ENCODE measurements around the gene PLSCR2. TPM values are rescaled to one million over a fixed set of nuclear protein-coding genes. Genes with fewer than 3 reads are reported as not detected.

The PLSCR2 gene
- total and polyA plus RNA-seq, 4 donors = 0.25 TPM; not detected in 3

- no peaks in the 10 kb centered on the region for H3K27me3 ChIP-seq (ENCODE audit: control insufficient read depth in 4 of 4, insufficient read depth in 4 of 4, low read length in 3 of 4)
- H3K27ac ChIP-seq (ENCODE audit: low read depth in 1 of 2, low read length in 2 of 2) = no peak overlapping the region
- DNase-seq (ENCODE audit: low spot score) = no peak
- no peak overlapping the region for H3K9ac ChIP-seq (ENCODE audit: low read depth in 1 of 2, low read length in 2 of 2)
- H3K4me3 ChIP-seq (ENCODE audit: low read depth in 1 of 3, low read length in 3 of 3) = no peak overlapping the region
- no peaks in the 10 kb centered on the region for H3K9me3 ChIP-seq (ENCODE audit: control insufficient read depth in 4 of 4, low read length in 3 of 4)
- peaks cover 0 to 5% (median 2%) of the 10 kb centered on the region in 4 donors for H3K4me1 ChIP-seq (ENCODE audit: control insufficient read depth in 4 of 4, insufficient read depth in 4 of 4, low read length in 3 of 4)
- TF ChIP-seq FOXA1 (IDR thresholded peaks at IDR 0.05) (no peak), REST (IDR thresholded peaks at IDR 0.05) (no peak), JUND (IDR thresholded peaks at IDR 0.05) (no peak), SP1 (IDR thresholded peaks at IDR 0.05) (no peak), NR2F2 (IDR thresholded peaks at IDR 0.05) (no peak), YY1 (IDR thresholded peaks at IDR 0.05) (no peak), GABPA (IDR thresholded peaks at IDR 0.05 in 1 of 2, conservative IDR thresholded peaks at IDR 0.05 in 1 of 2) (no peak), TAF1 (conservative IDR thresholded peaks at IDR 0.05) (no peak), CTCF (IDR thresholded peaks at IDR 0.05; ENCODE audit: low read depth, low read length, missing input control) (no peak), EGR1 (IDR thresholded peaks at IDR 0.05; ENCODE audit: low read depth in 2 of 2) (no peak), ATF3 (IDR thresholded peaks at IDR 0.05) (no peak), RXRA (IDR thresholded peaks at IDR 0.05) (no peak), HNF4G (IDR thresholded peaks at IDR 0.05) (no peak), MAX (IDR thresholded peaks at IDR 0.05) (no peak), ZBTB33 (IDR thresholded peaks at IDR 0.05) (no peak)
- no peaks in the 10 kb centered on the region for H3K36me3 ChIP-seq (ENCODE audit: control insufficient read depth in 4 of 4, insufficient read depth in 3 of 4, low read depth in 1 of 4, low read length in 3 of 4)
- 88% methylated on average over 6 of the region's 6 CpGs for WGBS
Observed at GRCh38 chr3:146465693-146466465, 3.5 kb downstream of the PLSCR2 start.

Measured in liver (tissue), 9 donors.